ENCODE measurements around the gene CRB1.

The CRB1 gene

GRCh38 chr1:197247465-197247864 is 20.6 kb upstream of the CRB1 start:
- POLR2A ChIA-PET: no interaction called here
- H3K4me1 ChIP-seq (ENCODE audit: control insufficient read depth, insufficient read depth, low read length): no peaks in the 10 kb centered on the region
- H3K9me3 ChIP-seq (ENCODE audit: control insufficient read depth, insufficient read depth, low read depth, low read length): no peaks in the 10 kb centered on the region

More at GRCh38 chr1:197247465-197247864, 20.6 kb upstream of the CRB1 start:
- no peak overlapping the region for H3K4me3 ChIP-seq (ENCODE audit: low read depth, low read length)
- CTCF ChIA-PET: no interaction called here
- no peaks in the 10 kb centered on the region for H3K36me3 ChIP-seq (ENCODE audit: control insufficient read depth in 2 of 2, insufficient read depth in 1 of 2, low read length in 2 of 2)
- H3K27ac ChIP-seq (ENCODE audit: extremely low read depth, low read depth, low read length): no peak overlapping the region
- TF ChIP-seq INSM2 (tag by site-specific recombination; IDR thresholded peaks at IDR 0.05) (no peak), OVOL3 (tag by site-specific recombination; IDR thresholded peaks at IDR 0.05) (no peak), ZNF510 (tag by site-specific recombination; IDR thresholded peaks at IDR 0.05; ENCODE audit: insufficient replicate concordance) (no peak), IKZF3 (tag by site-specific recombination; IDR thresholded peaks at IDR 0.05) (no peak), ZNF266 (tag by site-specific recombination; IDR thresholded peaks at IDR 0.05; ENCODE audit: low read depth) (no peak), GLI4 (tag by site-specific recombination; IDR thresholded peaks at IDR 0.05) (no peak), HIC1 (tag by site-specific recombination; IDR thresholded peaks at IDR 0.05) (no peak), REST (tag by site-specific recombination; IDR thresholded peaks at IDR 0.05) (no peak), ZNF571 (tag by site-specific recombination; IDR thresholded peaks at IDR 0.05) (no peak), ZNF280C (tag by site-specific recombination; IDR thresholded peaks at IDR 0.05) (no peak), PBX3 (CRISPR knock-in tag; IDR thresholded peaks at IDR 0.05) (no peak), ZNF23 (tag by site-specific recombination; IDR thresholded peaks at IDR 0.05; ENCODE audit: borderline replicate concordance) (no peak), HOXD13 (CRISPR knock-in tag; IDR thresholded peaks at IDR 0.05; ENCODE audit: borderline replicate concordance) (no peak), ZNF174 (tag by site-specific recombination; IDR thresholded peaks at IDR 0.05) (no peak), ZFP41 (tag by site-specific recombination; IDR thresholded peaks at IDR 0.05; ENCODE audit: borderline replicate concordance) (no peak), PATZ1 (tag by site-specific recombination; IDR thresholded peaks at IDR 0.05) (no peak)
